Ovary (tissue), 9 donors: ENCODE results near the gene PFKL. TPM values are rescaled to one million over a fixed set of nuclear protein-coding genes. Genes with fewer than 3 reads are reported as not detected.

ENCODE experiments used
- DNase-seq, 5 donors: peaks; one replicate each; pipeline ENCODE4 v3.0.0-alpha.2; 2019 to 2020
- H3K27ac ChIP-seq, 2 donors: fragments of 200-600 bp; one replicate each; pipeline versions ENCODE4 v1.5.1 to v1.8.0; 2019 to 2022
- H3K27me3 ChIP-seq: fragments of 200-600 bp; one replicate; pipeline ENCODE4 v1.8.0; 2022
- H3K36me3 ChIP-seq: fragments of 200-600 bp; sonication (generic); one replicate; pipeline ENCODE4 v1.5.1; 2019
- H3K4me1 ChIP-seq: one replicate; pipeline ENCODE4 v1.8.1; 2013; ENCODE audit warnings: mild to moderate bottlenecking, moderate library complexity; ENCODE audit not compliant: insufficient read depth
- H3K4me3 ChIP-seq: fragments of 200-600 bp; sonication (generic); one replicate; pipeline ENCODE4 v1.5.1; 2017
- H3K9me3 ChIP-seq, 2 donors: fragments of 200-600 bp in 1 of 2; sonication (generic) in 1 of 2; one replicate each; pipeline versions ENCODE4 v1.5.1 to v1.8.1; 2013 to 2019; ENCODE audit warnings: mild to moderate bottlenecking in 1 of 2, moderate library complexity in 1 of 2
- CTCF ChIP-seq, 3 donors: fragments of 450-650 bp in 2 of 3; fragments of 200-600 bp in 1 of 3; IDR thresholded peaks; one replicate each; pipeline versions ENCODE4 v1.5.1 to v1.8.0; 2016 to 2022; ENCODE audit warnings: antibody characterized with exemption in 3 of 3, mild to moderate bottlenecking in 1 of 3
- EP300 ChIP-seq: sonication (generic); formaldehyde crosslinking; IDR thresholded peaks from one replicate; pipeline ENCODE4 v1.6.1; 2017; ENCODE audit warnings: antibody characterized with exemption
- POLR2A ChIP-seq: fragments of 450-650 bp; IDR thresholded peaks from one replicate; pipeline ENCODE4 v1.6.1; 2017; ENCODE audit warnings: antibody characterized with exemption, mild to moderate bottlenecking, moderate library complexity
- WGBS, 3 donors: extraction: QIAGEN DNeasy Blood & Tissue Kit in 1 of 3; methylation state at CpG; one replicate each; pipeline versions ENCODE4 v1.1.5 to v1.1.7; 2013 to 2017; 5-methylcytosine and 5-hydroxymethylcytosine counted together
- intact Hi-C, 4 donors: fragments of 100-400 bp; cut with DNase I; formaldehyde crosslinking; loops; one replicate each; pipeline versions ENCODE4 v1.11.0 to v1.15.1; 2022 to 2023
- polyA plus RNA-seq, 2 donors: library from polyadenylated mRNA; stranded (reverse); fragments of 200-250 nt in 1 of 2; fragments of 350-450 nt in 1 of 2; fragmentation: Illumina TruSeq in 1 of 2; extraction: RNeasy Lipid Tissue Mini Kit (QIAGEN cat#74804) in 1 of 2; gene quantifications; one replicate each; pipeline ENCODE4 v1.2.3, GENCODE V29; 2013 to 2014
- total RNA-seq, 7 donors: library from RNA; depleted of rRNA in 2 of 7; stranded (reverse); fragments of >200 nt in 2 of 7; fragmentation: NEBNext Ultra II Directional in 3 of 7; extraction: Animal tissue kit (Norgen Biotek cat#: 25700) in 3 of 7; gene quantifications; one replicate each; pipeline versions ENCODE4 v1.1.0 to v1.2.4, GENCODE V29; 2016 to 2023
- donor health status: DM: no; HTN: no; CAD: no; lungs with moderate emphysema.
- donor health status: DM: no; HTN: no; CAD: no.
- donor health status: Bipolar disorder and iron deficiency.
- donor health status: DM: yes; HTN: yes; CAD: no.
- donor health status: DM: no; HTN: no; CAD: no.
- donor health status: DM: yes; HTN: yes; CAD: no.

Gene PFKL
- total and polyA plus RNA-seq, 9 donors, result 12.6 to 104 (median 81.8) TPM

- TF ChIP-seq POLR2A, result no peak
- intact Hi-C loops, result no loop called here
- no peak overlapping the region for H3K27ac ChIP-seq
Measured at GRCh38 chr21:44347911-44348451, 48.1 kb downstream of the PFKL start.

DNA sequence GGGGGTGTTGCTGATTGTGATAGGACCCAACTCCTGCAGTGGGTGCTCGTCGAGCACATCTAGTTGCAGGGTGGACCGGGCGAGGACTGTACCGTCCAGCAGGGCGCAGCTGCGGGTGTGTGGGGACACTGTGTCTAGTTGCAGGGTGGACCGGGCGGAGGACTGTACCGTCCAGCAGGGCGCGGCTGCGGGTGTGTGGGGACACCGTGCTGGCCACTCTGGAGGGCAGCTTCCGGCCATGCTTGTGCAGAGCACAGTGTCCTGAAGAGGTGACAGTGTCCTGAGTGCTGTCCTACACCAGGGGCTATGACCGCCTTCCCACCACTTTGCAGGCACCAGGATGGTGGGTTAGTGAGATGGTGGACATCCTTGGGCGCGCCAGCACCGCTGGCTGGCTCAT, 49.0 kb downstream of the PFKL start:
- Histone ChIP-seq H3K4me1 (no peaks in the 10 kb centered on the region), H3K9me3 (no peaks in the 10 kb centered on the region), H3K27me3 (no peaks in the 10 kb centered on the region), H3K27ac (no peak overlapping the region), H3K36me3 (no peaks in the 10 kb centered on the region), H3K4me3 (no peak overlapping the region)
- TF ChIP-seq EP300 (no peak), CTCF (IDR thresholded peaks at IDR 0.05) (no peak), POLR2A (no peak)
- WGBS, 3 donors, result 88 to 91% (median 91%) methylated on average over 19 of the region's 19 CpGs
- intact Hi-C loops, result no loop called here
- no peak for DNase-seq

More at GRCh38 chr21:44347911-44348451, 48.1 kb downstream of the PFKL start:
- Histone ChIP-seq H3K9me3 (no peaks in the 10 kb centered on the region), H3K4me3 (no peak overlapping the region), H3K27me3 (no peaks in the 10 kb centered on the region), H3K36me3 (no peaks in the 10 kb centered on the region), H3K4me1 (no peaks in the 10 kb centered on the region)
- DNase-seq, result no peak
- 49 to 56% (median 53%) methylated on average over 22 of the region's 22 CpGs for WGBS, 3 donors

- Histone ChIP-seq H3K27me3 (no peaks in the 10 kb centered on the region), H3K27ac (no peak overlapping the region), H3K9me3 (no peaks in the 10 kb centered on the region), H3K4me3 (no peak overlapping the region), H3K36me3 (no peaks in the 10 kb centered on the region), H3K4me1 (no peaks in the 10 kb centered on the region)
- 63 to 70% (median 64%) methylated on average over 12 of the region's 12 CpGs for WGBS, 3 donors
- no peak for DNase-seq
- no peak for TF ChIP-seq POLR2A
- no peak for TF ChIP-seq CTCF (IDR thresholded peaks at IDR 0.05)
- TF ChIP-seq EP300, result no peak
- intact Hi-C loops, result no loop called here
Measured at GRCh38 chr21:44349416-44349846, 49.6 kb downstream of the PFKL start.

DNA sequence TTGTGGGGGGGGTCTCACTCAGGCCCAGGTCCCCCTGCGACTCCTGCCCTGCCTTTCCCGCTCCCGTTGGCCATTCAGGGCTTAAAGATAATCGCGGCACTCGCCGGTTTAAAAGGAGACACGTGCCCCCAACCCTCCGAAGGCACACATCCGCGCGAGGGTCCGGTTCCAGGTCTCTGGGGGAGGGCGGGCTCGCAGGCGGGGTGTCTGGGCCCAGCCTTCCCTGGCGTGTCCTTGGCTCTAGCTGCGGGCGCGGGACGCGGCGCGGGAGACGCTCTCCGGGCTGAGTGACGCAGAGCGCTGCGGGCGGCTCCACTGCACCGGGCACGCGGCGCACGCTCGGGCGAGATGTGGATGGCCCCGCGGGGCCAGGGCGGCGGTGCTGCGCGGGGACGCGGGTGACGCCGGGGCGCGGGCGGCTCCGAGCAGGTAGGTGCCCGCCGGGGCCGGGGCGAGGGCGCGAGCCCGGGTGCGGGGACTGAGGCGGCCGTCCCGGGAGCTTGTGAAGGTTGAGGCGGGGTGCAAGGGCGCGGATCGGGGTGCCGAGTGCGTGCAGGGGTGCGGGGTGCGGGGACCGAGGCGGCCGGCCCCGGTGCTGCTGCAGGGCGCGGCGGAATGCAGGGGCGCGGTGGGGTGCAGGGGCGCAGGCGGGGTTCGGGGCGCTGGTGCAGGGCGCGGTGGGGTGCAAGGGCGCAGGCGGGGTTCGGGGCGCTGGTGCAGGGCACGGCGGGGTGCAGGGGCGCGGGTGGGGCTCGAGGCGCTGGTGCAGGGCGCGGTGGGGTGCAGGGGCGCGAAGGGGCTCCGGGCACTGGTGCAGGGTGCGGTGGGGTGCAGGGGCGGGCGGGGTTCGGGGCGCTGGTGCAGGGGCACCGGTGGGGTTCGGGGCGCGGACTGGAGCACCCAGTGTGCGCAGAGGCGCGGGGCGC, 50.3 kb downstream of the PFKL start:
- intact Hi-C loops, result loop anchor here in 1 of 4 donors (10.0 kb wide), 1 partner anchor 115 kb away; no protein-coding TSS in a partner anchor
- no peak overlapping the region for H3K4me3 ChIP-seq

More for the DNA sequence above, 50.3 kb downstream of the PFKL start:
- Histone ChIP-seq H3K9me3 (no peaks in the 10 kb centered on the region), H3K27me3 (no peaks in the 10 kb centered on the region), H3K36me3 (no peaks in the 10 kb centered on the region), H3K4me1 (no peaks in the 10 kb centered on the region), H3K27ac (no peak overlapping the region)
- no peak for TF ChIP-seq EP300
- TF ChIP-seq POLR2A, result no peak
- TF ChIP-seq CTCF (IDR thresholded peaks at IDR 0.05), result no peak
- no peak for DNase-seq
- WGBS, 3 donors, result 2 to 8% (median 6%) methylated on average over 49 to 113 of the region's 113 CpGs
